Caco-2 (cell line): ENCODE results near the gene EMC9. TPM values are rescaled to one million over a fixed set of nuclear protein-coding genes. Genes with fewer than 3 reads are reported as not detected.

Experiments
- BruUV-seq: library from RNA; stranded (reverse); fragments of 400-500 nt; replicated peaks from 2 replicates; lab custom pipeline; 2021; lab: Mats Ljungman, UMichigan
- CTCF ChIA-PET: fragments of 300-600 bp; sonication (Branson Sonifier 250); formaldehyde crosslinking; loops from one replicate; lab custom pipeline; 2022; ENCODE audit warnings: antibody characterized with exemption; lab: Charles Lee
- POLR2A ChIA-PET: fragments of 300-600 bp; sonication (Branson Sonifier 250); formaldehyde crosslinking; loops from one replicate; lab custom pipeline; 2022; ENCODE audit warnings: antibody characterized with exemption; lab: Charles Lee
- DNase-seq, 2 experiments: peaks; one replicate each; pipeline versions ENCODE4 v3.0.0 to v3.0.0-alpha.2; 2020 to 2022
- H3K27me3 ChIP-seq: replicated peaks from 2 replicates; pipeline ENCODE4 v1.6.0; 2011; ENCODE audit warnings: low read length; ENCODE audit not compliant: control insufficient read depth, insufficient read depth
- H3K36me3 ChIP-seq: 2 replicates; pipeline ENCODE4 v1.5.1; 2011; ENCODE audit warnings: low read length; ENCODE audit not compliant: control insufficient read depth, insufficient read depth
- H3K4me1 ChIP-seq: fragments of 250-450 bp; sonication (Bioruptor Pico); 2 replicates; pipeline ENCODE4 v1.5.1; 2020; ENCODE audit warnings: mild to moderate bottlenecking
- H3K4me3 ChIP-seq: 2 replicates; pipeline ENCODE4 v1.5.1; 2011; ENCODE audit warnings: low read depth, mild to moderate bottlenecking, control low read depth, low read length
- H3K9me3 ChIP-seq: fragments of 250-450 bp; sonication (Bioruptor Pico); 2 replicates; pipeline ENCODE4 v1.5.1; 2020; ENCODE audit warnings: mild to moderate bottlenecking, moderate library complexity
- H3K27ac Mint-ChIP-seq: one replicate; pipeline ENCODE4 v1.8.0; 2022; ENCODE audit warnings: mixed read lengths; ENCODE audit not compliant: unreplicated experiment
- H3K27me3 Mint-ChIP-seq: one replicate; pipeline ENCODE4 v1.8.0; 2022; ENCODE audit warnings: mixed read lengths; ENCODE audit not compliant: insufficient read depth, unreplicated experiment
- H3K36me3 Mint-ChIP-seq: one replicate; pipeline ENCODE4 v1.8.0; 2022; ENCODE audit warnings: mild to moderate bottlenecking, mixed read lengths; ENCODE audit not compliant: insufficient read depth, unreplicated experiment
- H3K4me1 Mint-ChIP-seq: one replicate; pipeline ENCODE4 v1.8.0; 2022; ENCODE audit warnings: low read depth, mixed read lengths; ENCODE audit not compliant: unreplicated experiment
- H3K4me3 Mint-ChIP-seq: one replicate; pipeline ENCODE4 v1.8.0; 2022; ENCODE audit warnings: mild to moderate bottlenecking, moderate library complexity, mixed read lengths; ENCODE audit not compliant: unreplicated experiment
- H3K9me3 Mint-ChIP-seq: one replicate; pipeline ENCODE4 v1.8.0; 2022; ENCODE audit warnings: mixed read lengths; ENCODE audit not compliant: unreplicated experiment
- CTCF ChIP-seq, 2 experiments: fragments of 200-600 bp in 1 of 2; IDR thresholded peaks; 1 replicate in 1 of 2; 2 replicates in 1 of 2; pipeline versions ENCODE4 v1.5.1 to v1.8.0; 2011 to 2022; ENCODE audit warnings: antibody characterized with exemption in 1 of 2, control low read depth in 1 of 2, inconsistent platforms in 1 of 2, low read depth in 1 of 2, low read length in 1 of 2, mild to moderate bottlenecking in 1 of 2, moderate library complexity in 1 of 2; ENCODE audit not compliant: insufficient read depth in 1 of 2, severe bottlenecking in 1 of 2, unreplicated experiment in 1 of 2
- intact Hi-C: fragments of 100-400 bp; cut with micrococcal nuclease; formaldehyde crosslinking; loops from one replicate; pipeline ENCODE4 v1.10.0; 2022; ENCODE audit not compliant: unreplicated experiment
- total RNA-seq: library from RNA; stranded (reverse); gene quantifications from 2 replicates; pipeline ENCODE4 v1.2.3, GENCODE V29; 2022

EMC9 gene
- total RNA-seq, 1 experiment from 2014 or later: 31.1 TPM

- ChIA-PET CTCF (interaction anchor here (0.6 to 2.3 kb wide), 20 partner anchors 11 to 1183 kb away, joined by 3 to 47 read pairs (median 4); partner anchors contain the start of genes CHMP4A, CIDEB, DCAF11 and EMC9), POLR2A (interaction anchor here (0.6 to 2.5 kb wide), 8 partner anchors 10 to 107 kb away, joined by 3 to 16 read pairs (median 6); partner anchors contain the start of genes DCAF11, EMC9, NRL and PCK2)
- Mint-ChIP-seq H3K4me1 (peaks cover 6% of the 10 kb centered on the region), H3K4me3 (peak within 1 kb of the TSS; percentile 77), H3K36me3 (peaks cover 45% of the 10 kb centered on the region), H3K9me3 (no peaks in the 10 kb centered on the region), H3K27me3 (no peaks in the 10 kb centered on the region), H3K27ac (peak within 1 kb of the TSS; percentile 82)
- Histone ChIP-seq H3K36me3 (peaks cover 2% of the 10 kb centered on the region), H3K4me3 (peak within 1 kb of the TSS; percentile 29), H3K4me1 (peaks cover 12% of the 10 kb centered on the region), H3K9me3 (no peaks in the 10 kb centered on the region), H3K27me3 (no peaks in the 10 kb centered on the region)
- peak; percentile 95 to 96 for DNase-seq
- intact Hi-C loops: loop anchor here (1.0 kb wide), 7 partner anchors 14 to 147 kb away; partner anchors contain the start of genes DCAF11, EMC9, IPO4 and NRL
- TSS peak; percentile 62 for BruUV-seq
- peak; percentile 88 for TF ChIP-seq CTCF (IDR thresholded peaks at IDR 0.05; ENCODE audit: insufficient read depth in 1 of 2, low read depth in 1 of 2, low read length in 1 of 2, severe bottlenecking in 1 of 2, unreplicated experiment in 1 of 2)
Measured at GRCh38 chr14:24160850-24161804, 19.7 kb upstream of the EMC9 start, which contains the start of gene IRF9. TSS of gene IRF9 (plus strand) at chr14:24161265. CDS start at chr14:24162145, 880 bp downstream.

GRCh38 chr14:24160499-24160849, 19.1 kb upstream of the EMC9 start:
- no peak for DNase-seq
- POLR2A ChIA-PET: interaction anchor here (1.0 to 2.5 kb wide), 5 partner anchors 14 to 67 kb away, joined by 5 to 16 read pairs (median 8); partner anchors contain the start of genes DCAF11, EMC9, NRL and PCK2
- Mint-ChIP-seq H3K4me1 (peaks cover 6% of the 10 kb centered on the region), H3K36me3 (peaks cover 51% of the 10 kb centered on the region), H3K9me3 (no peaks in the 10 kb centered on the region), H3K4me3 (no peak overlapping the region), H3K27me3 (no peaks in the 10 kb centered on the region), H3K27ac (peak overlapping the region; percentile 82)
- Histone ChIP-seq H3K4me3 (no peak overlapping the region), H3K36me3 (peaks cover 2% of the 10 kb centered on the region), H3K27me3 (no peaks in the 10 kb centered on the region), H3K9me3 (no peaks in the 10 kb centered on the region), H3K4me1 (peaks cover 12% of the 10 kb centered on the region)
- no TSS peak for BruUV-seq
- CTCF ChIA-PET: interaction anchor here (1.0 to 2.3 kb wide), 10 partner anchors 13 to 572 kb away, joined by 3 to 47 read pairs (median 9); partner anchors contain the start of genes CIDEB, DCAF11, EMC9 and NRL
- intact Hi-C loops: no loop called here
- no peak for TF ChIP-seq CTCF (IDR thresholded peaks at IDR 0.05; ENCODE audit: insufficient read depth in 1 of 2, low read depth in 1 of 2, low read length in 1 of 2, severe bottlenecking in 1 of 2, unreplicated experiment in 1 of 2)
